Gastroesophageal sphincter (tissue), 4 donors: Measurements from ENCODE around the gene SMG7. TPM values are rescaled to one million over a fixed set of nuclear protein-coding genes. Genes with fewer than 3 reads are reported as not detected.

Experiments
- ATAC-seq: fragments of 150-250 bp; one replicate; pipeline ENCODE4 v1.9.1; 2016; ENCODE audit warnings: mild to moderate bottlenecking, moderate library complexity
- H3K27ac ChIP-seq, 4 donors: fragments of 200-600 bp; sonication (generic) in 3 of 4; 1 replicate in 3 of 4; 2 replicates in 1 of 4; pipeline ENCODE4 v1.5.1; 2016 to 2019
- H3K27me3 ChIP-seq: fragments of 200-600 bp; sonication (generic); one replicate; pipeline ENCODE4 v1.5.1; 2019
- H3K36me3 ChIP-seq, 2 donors: fragments of 200-600 bp; sonication (generic); one replicate each; pipeline ENCODE4 v1.5.1; 2019; ENCODE audit warnings: control low read depth in 1 of 2
- H3K4me1 ChIP-seq, 3 donors: fragments of 200-600 bp; sonication (generic); 1 replicate in 2 of 3; 2 replicates in 1 of 3; pipeline ENCODE4 v1.5.1; 2016 to 2019; ENCODE audit warnings: control low read depth in 2 of 3
- H3K4me3 ChIP-seq, 2 donors: fragments of 200-600 bp; sonication (generic); one replicate each; pipeline ENCODE4 v1.5.1; 2019; ENCODE audit warnings: mild to moderate bottlenecking in 1 of 2, moderate library complexity in 1 of 2
- H3K9me3 ChIP-seq, 3 donors: fragments of 200-600 bp; sonication (generic); one replicate each; pipeline ENCODE4 v1.5.1; 2017 to 2019; ENCODE audit warnings: control low read depth in 2 of 3
- EP300 ChIP-seq: sonication (generic); formaldehyde crosslinking; IDR thresholded peaks from one replicate; pipeline ENCODE4 v1.6.1; 2017; ENCODE audit warnings: antibody characterized with exemption, mild to moderate bottlenecking
- POLR2A ChIP-seq, 2 donors: fragments of 450-650 bp; IDR thresholded peaks; one replicate each; pipeline ENCODE4 v1.6.1; 2017; ENCODE audit warnings: antibody characterized with exemption in 2 of 2, mild to moderate bottlenecking in 2 of 2, moderate library complexity in 1 of 2
- POLR2AphosphoS5 ChIP-seq: sonication (generic); formaldehyde crosslinking; IDR thresholded peaks from one replicate; pipeline ENCODE4 v1.6.1; 2017; ENCODE audit warnings: antibody characterized with exemption
- WGBS, 2 donors: methylation state at CpG; one replicate each; pipeline ENCODE4 v1.1.5; 2018; ENCODE audit warnings: low coverage in 1 of 2; 5-methylcytosine and 5-hydroxymethylcytosine counted together
- total RNA-seq, 4 donors: library from RNA; depleted of rRNA; stranded (reverse); fragments of >200 nt; gene quantifications; one replicate each; pipeline ENCODE4 v1.1.0, GENCODE V29; 2016
- TF ChIP-seq, protein P1 (sequence below), 4 experiments: fragments of 200-600 bp in 2 of 4; fragments of 450-650 bp in 2 of 4; sonication (generic) in 1 of 4; IDR thresholded peaks; one replicate each; pipeline ENCODE4 v1.5.1; 2017 to 2019; ENCODE audit warnings: antibody characterized with exemption in 4 of 4, mild to moderate bottlenecking in 2 of 4, moderate library complexity in 2 of 4

Gene SMG7
- total RNA-seq, 4 donors from 2014 or later, result 31.9 to 55.9 (median 38.2) TPM

DNA sequence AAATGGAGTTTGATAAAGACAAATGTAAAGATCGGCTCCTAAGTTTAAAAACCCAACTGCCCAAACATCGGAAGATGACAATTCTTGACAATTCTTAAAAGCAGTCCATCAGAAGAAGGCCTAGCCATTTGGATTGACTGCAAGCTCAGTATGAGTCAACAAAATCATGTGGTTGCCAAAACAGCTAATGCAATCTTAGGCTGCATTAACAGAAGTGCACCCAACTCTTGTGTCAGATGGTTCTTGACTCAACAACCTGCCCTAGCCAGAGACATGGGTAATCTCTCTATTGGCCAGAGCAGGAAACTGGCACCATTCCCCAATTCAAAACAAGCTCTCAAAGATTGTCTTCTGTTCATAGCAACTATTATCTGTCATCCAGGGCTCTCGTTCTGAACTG lies 127.8 kb downstream of the SMG7 start:
- Histone ChIP-seq H3K36me3 (no peaks in the 10 kb centered on the region), H3K9me3 (no peaks in the 10 kb centered on the region), H3K27me3 (no peaks in the 10 kb centered on the region), H3K4me3 (no peak overlapping the region), H3K4me1 (peaks cover 0 to 7% (median 0%) of the 10 kb centered on the region in 3 donors), H3K27ac (no peak overlapping the region)
- TF ChIP-seq EP300, result no peak
- peak; percentile 53 for TF ChIP-seq POLR2AphosphoS5
- WGBS, 2 donors, result 56% methylated on average over 3 of the region's 3 CpGs; no CpG with 5 or more reads in 1 of the 2 donors
- peak; percentile 87 for ATAC-seq

DNA sequence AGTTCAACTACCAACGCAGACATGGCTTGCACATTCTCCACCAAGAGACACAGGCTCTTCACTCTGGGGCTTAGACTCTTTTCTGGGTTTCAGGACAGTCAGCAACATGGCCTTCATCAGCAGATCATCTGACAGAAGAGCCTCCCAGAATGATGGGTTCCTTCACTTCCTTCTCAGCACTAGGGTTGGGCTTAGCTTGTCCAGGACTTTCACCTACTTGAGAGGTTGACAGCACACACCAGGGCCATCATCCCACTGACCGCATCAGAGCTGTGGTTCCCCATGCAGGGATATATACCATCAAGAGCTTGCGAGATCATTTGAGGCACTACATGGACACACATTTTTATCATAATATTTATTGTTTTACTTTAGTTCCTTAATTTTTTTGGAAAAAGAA lies 128.3 kb downstream of the SMG7 start:
- Histone ChIP-seq H3K27me3 (no peaks in the 10 kb centered on the region), H3K9me3 (no peaks in the 10 kb centered on the region), H3K4me1 (peaks cover 0 to 7% (median 0%) of the 10 kb centered on the region in 3 donors), H3K36me3 (no peaks in the 10 kb centered on the region), H3K4me3 (no peak overlapping the region), H3K27ac (no peak overlapping the region)
- no peak for ATAC-seq
- no peak for TF ChIP-seq EP300
- no peak for TF ChIP-seq POLR2AphosphoS5
- TF ChIP-seq, protein P1, sequence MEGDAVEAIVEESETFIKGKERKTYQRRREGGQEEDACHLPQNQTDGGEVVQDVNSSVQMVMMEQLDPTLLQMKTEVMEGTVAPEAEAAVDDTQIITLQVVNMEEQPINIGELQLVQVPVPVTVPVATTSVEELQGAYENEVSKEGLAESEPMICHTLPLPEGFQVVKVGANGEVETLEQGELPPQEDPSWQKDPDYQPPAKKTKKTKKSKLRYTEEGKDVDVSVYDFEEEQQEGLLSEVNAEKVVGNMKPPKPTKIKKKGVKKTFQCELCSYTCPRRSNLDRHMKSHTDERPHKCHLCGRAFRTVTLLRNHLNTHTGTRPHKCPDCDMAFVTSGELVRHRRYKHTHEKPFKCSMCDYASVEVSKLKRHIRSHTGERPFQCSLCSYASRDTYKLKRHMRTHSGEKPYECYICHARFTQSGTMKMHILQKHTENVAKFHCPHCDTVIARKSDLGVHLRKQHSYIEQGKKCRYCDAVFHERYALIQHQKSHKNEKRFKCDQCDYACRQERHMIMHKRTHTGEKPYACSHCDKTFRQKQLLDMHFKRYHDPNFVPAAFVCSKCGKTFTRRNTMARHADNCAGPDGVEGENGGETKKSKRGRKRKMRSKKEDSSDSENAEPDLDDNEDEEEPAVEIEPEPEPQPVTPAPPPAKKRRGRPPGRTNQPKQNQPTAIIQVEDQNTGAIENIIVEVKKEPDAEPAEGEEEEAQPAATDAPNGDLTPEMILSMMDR (IDR thresholded peaks at IDR 0.05), result no peak
- no peak for TF ChIP-seq POLR2A (IDR thresholded peaks at IDR 0.05)
- WGBS, 2 donors, result 56 to 100% methylated on average over 2 of the region's 3 CpGs

DNA sequence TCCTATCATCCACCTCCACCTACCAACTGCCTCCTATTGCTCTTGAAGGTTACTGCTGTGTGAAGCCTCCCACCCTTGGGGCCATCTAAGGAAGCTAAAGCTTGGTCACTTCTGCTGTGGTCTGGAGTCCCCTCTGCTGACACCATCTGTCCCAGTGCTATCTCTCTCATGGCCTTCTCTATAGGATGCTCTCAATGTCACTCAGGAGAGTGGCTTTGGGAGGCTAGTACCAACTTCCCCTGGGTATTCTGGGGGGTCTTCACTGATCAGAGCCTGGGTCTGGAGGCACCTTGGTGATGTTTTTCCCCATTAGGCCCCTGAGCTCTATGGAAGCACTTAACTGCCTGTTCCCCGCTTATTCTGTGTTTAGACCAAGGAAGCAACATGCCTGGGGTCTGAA lies 130.2 kb downstream of the SMG7 start:
- no peaks in the 10 kb centered on the region for H3K27me3 ChIP-seq
- H3K36me3 ChIP-seq, result no peaks in the 10 kb centered on the region
- no peaks in the 10 kb centered on the region for H3K9me3 ChIP-seq
- no peak for ATAC-seq
- TF ChIP-seq EP300, result no peak
- TF ChIP-seq POLR2A (IDR thresholded peaks at IDR 0.05), result no peak
- TF ChIP-seq POLR2AphosphoS5, result no peak
- TF ChIP-seq, protein P1 (IDR thresholded peaks at IDR 0.05), result no peak
- no peak overlapping the region for H3K4me3 ChIP-seq
- no CpG with 5 or more reads among the region's 1 CpG for WGBS, 2 donors
- no peak overlapping the region for H3K27ac ChIP-seq
- H3K4me1 ChIP-seq, result peaks cover 0 to 7% (median 0%) of the 10 kb centered on the region in 3 donors

Other genes with a start within 250 kb of the SMG7 start
- gene NMNAT2, start 54.1 kb upstream of the SMG7 start, total RNA-seq, result 1 to 10 TPM in 3 of 4 donors, under 1 TPM in 1; 0.93 to 2.2 (median 1.9) TPM
- gene NCF2, start 118.0 kb downstream of the SMG7 start, total RNA-seq, result 10 to 100 TPM in 2 of 4 donors, 1 to 10 TPM in 2; 3.7 to 22.0 (median 13.8) TPM
- gene ARPC5, start 163.3 kb downstream of the SMG7 start, total RNA-seq, result 100 to 1,000 TPM in 2 of 4 donors, 10 to 100 TPM in 2; 66.8 to 154 (median 87.5) TPM
- not detected for gene APOBEC4, start 180.8 kb downstream of the SMG7 start, total RNA-seq